HL-60 (cell line): ENCODE results near the gene OR6C65.
"Not testable (repeated sequence)": the region's sequence is repeated elsewhere in the genome, so short reads cannot be mapped to it uniquely, and the experiment has no call there.

Experiments used
- GABPA ChIP-seq: IDR thresholded peaks from 2 replicates; pipeline ENCODE4 v1.6.1; 2012; ENCODE audit warnings: low read depth
- POLR2AphosphoS5 ChIP-seq: IDR thresholded peaks from 2 replicates; pipeline ENCODE4 v1.6.1; 2012; ENCODE audit warnings: low read depth
- SPI1 ChIP-seq: IDR thresholded peaks from 2 replicates; pipeline ENCODE4 v1.6.1; 2012; ENCODE audit warnings: low read depth, mild to moderate bottlenecking, borderline replicate concordance
- TF ChIP-seq, protein P1 (sequence below): IDR thresholded peaks from one replicate; pipeline ENCODE4 v1.5.1; 2011; ENCODE audit warnings: low read length, control low read depth, inconsistent platforms; ENCODE audit not compliant: insufficient read depth
- TF ChIP-seq, protein P2 (sequence below): IDR thresholded peaks from 2 replicates; pipeline ENCODE4 v1.6.1; 2012; ENCODE audit warnings: low read depth; ENCODE audit not compliant: insufficient replicate concordance

DNA sequence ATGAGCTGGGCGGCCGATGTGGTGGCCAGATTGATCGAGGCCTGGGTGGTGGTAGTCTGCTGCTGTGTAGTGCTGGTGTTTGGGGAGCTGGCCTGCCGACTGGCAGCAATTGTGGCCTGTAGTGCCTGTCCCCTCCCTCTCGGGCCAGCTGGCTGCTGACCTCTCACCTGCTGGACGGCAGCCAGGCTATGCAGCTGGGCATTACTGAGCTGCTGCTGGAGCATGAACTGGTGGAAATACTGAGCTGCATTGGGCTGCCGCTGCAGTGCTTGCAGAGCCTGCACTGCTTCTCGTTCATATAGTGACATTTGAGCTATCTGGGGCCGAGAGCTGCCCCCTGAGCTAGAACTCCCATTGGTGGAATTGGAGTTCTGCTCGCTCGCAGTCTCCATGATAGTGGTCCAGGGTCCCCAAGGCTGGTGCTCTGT, 14.1 kb downstream of the OR6C65 start:
- TF ChIP-seq, protein P1, sequence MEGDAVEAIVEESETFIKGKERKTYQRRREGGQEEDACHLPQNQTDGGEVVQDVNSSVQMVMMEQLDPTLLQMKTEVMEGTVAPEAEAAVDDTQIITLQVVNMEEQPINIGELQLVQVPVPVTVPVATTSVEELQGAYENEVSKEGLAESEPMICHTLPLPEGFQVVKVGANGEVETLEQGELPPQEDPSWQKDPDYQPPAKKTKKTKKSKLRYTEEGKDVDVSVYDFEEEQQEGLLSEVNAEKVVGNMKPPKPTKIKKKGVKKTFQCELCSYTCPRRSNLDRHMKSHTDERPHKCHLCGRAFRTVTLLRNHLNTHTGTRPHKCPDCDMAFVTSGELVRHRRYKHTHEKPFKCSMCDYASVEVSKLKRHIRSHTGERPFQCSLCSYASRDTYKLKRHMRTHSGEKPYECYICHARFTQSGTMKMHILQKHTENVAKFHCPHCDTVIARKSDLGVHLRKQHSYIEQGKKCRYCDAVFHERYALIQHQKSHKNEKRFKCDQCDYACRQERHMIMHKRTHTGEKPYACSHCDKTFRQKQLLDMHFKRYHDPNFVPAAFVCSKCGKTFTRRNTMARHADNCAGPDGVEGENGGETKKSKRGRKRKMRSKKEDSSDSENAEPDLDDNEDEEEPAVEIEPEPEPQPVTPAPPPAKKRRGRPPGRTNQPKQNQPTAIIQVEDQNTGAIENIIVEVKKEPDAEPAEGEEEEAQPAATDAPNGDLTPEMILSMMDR: not testable (repeated sequence)
- TF ChIP-seq, protein P2, sequence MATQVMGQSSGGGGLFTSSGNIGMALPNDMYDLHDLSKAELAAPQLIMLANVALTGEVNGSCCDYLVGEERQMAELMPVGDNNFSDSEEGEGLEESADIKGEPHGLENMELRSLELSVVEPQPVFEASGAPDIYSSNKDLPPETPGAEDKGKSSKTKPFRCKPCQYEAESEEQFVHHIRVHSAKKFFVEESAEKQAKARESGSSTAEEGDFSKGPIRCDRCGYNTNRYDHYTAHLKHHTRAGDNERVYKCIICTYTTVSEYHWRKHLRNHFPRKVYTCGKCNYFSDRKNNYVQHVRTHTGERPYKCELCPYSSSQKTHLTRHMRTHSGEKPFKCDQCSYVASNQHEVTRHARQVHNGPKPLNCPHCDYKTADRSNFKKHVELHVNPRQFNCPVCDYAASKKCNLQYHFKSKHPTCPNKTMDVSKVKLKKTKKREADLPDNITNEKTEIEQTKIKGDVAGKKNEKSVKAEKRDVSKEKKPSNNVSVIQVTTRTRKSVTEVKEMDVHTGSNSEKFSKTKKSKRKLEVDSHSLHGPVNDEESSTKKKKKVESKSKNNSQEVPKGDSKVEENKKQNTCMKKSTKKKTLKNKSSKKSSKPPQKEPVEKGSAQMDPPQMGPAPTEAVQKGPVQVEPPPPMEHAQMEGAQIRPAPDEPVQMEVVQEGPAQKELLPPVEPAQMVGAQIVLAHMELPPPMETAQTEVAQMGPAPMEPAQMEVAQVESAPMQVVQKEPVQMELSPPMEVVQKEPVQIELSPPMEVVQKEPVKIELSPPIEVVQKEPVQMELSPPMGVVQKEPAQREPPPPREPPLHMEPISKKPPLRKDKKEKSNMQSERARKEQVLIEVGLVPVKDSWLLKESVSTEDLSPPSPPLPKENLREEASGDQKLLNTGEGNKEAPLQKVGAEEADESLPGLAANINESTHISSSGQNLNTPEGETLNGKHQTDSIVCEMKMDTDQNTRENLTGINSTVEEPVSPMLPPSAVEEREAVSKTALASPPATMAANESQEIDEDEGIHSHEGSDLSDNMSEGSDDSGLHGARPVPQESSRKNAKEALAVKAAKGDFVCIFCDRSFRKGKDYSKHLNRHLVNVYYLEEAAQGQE: not testable (repeated sequence)
- TF ChIP-seq POLR2AphosphoS5, GABPA, SPI1: not testable (repeated sequence)
